Activated CD4-positive, alpha-beta T cell treated with anti-CD3 and anti-CD28 coated beads, Interleukin-2, amount 50 U/mL, for 48 hours (primary cell): Measurements from ENCODE around the gene GKN1.

Experiments
- DNase-seq, 2 experiments: peaks; one replicate each; pipeline ENCODE4 v3.0.0-alpha.2; 2020

GKN1 gene

DNA sequence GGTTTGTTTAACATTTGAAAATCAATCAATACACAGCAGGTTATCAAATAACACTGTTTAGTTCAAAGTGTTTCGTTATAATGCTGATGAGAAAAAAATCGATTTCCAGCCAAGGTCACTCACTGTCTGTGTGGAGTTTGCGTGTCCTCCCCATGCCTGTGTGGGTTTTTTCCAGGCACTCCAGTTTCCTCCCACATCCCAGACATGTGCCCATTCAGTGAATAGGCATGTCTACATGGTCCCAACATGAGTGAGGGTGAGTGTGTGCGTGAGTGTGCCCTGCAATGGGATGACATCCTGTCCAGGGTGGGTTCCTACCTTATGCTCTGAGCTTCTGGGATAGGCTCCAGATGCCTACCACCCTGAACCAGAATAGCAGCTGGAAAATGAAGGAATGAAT lies 13.1 kb upstream of the GKN1 start:
- no peak for DNase-seq

DNA sequence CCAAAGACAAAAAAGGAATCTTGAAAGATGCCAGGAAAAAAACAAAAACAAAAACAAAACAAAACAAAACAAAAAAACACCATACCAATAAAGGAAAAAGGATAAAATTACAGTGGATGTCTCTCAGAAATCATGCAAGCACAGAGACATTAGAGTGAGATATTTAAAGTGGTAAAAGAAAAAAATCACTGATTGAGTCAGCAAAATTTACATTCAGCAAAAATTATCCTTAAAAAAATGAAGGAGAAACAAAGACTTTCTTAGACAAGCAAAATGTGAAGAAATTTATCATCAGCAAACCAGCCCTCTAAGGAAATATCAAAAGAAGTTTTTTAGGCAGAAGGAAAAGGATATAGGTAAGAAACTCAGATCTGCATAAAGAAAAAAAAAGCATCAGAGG lies 10.2 kb upstream of the GKN1 start:
- DNase-seq: no peak

- DNase-seq: no peak
Observed at GRCh38 chr2:68968221-68968620, 6.2 kb upstream of the GKN1 start.

DNA sequence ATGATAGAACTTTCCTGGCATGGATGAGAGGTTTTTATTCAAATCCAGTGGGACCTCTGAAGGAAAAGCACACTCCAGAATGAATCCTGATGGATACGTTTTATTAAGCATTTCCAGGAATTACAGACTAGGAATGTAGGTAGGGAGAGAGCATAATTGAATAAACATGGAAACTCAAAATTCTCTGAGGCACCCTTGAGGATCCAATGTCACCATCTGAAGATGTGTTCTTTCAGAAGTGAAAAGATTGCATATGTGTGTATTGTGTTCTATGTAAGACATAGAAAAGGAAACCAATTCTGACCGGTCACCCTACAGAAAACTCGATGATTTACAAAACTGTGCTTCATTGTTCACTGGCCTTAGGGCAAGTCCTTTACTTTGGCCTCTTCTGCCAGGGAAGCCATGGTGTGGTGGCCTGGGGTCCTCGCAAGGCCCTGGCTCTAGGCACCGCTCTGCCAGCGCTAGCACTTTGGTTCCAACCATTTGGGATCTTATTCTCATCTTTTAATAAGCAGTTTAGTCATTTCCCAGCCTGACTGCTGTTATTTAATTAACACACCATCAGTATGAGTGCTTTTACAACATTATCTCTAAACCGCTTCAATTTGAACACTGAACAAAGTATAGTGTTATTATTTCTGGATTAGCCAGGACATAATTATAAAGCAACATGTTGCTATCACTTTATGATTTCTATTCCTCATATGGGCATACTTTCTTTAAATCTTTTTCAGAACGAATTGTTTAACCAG lies 4.5 kb upstream of the GKN1 start:
- no peak for DNase-seq

DNA sequence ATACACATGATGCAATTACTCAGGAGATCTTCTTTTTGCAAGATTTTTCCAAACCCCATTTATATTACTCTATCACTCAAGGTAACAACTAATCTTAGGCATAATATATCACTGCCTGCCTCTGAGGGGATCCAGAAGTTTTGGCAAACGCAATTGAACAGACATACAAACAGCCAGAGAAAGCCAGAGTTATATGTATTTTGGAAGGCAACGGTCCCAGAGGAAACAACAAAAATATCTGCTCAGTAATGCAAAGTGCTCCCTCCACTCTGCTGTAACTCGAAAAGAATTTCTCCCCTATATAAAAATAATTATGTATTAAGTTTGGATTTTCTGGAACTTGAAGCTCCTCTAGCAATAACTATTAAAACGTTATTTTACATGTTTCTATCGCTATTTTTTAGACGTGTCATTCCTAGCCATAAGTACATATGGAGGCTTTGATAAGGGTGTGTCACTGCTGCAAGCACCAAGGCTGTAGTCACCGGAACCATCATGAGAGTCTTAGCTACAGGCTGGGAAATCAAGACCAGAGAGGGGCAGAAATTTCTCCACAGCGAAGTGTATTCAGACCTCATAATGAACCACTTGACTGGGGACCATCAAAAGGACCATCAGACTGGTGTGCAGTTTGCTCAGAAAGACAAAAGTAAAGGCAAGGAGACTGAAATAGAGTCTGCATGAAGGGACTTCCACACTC lies 3.7 kb upstream of the GKN1 start:
- DNase-seq: no peak

GRCh38 chr2:68971591-68972231 lies 2.7 kb upstream of the GKN1 start:
- no peak for DNase-seq

DNA sequence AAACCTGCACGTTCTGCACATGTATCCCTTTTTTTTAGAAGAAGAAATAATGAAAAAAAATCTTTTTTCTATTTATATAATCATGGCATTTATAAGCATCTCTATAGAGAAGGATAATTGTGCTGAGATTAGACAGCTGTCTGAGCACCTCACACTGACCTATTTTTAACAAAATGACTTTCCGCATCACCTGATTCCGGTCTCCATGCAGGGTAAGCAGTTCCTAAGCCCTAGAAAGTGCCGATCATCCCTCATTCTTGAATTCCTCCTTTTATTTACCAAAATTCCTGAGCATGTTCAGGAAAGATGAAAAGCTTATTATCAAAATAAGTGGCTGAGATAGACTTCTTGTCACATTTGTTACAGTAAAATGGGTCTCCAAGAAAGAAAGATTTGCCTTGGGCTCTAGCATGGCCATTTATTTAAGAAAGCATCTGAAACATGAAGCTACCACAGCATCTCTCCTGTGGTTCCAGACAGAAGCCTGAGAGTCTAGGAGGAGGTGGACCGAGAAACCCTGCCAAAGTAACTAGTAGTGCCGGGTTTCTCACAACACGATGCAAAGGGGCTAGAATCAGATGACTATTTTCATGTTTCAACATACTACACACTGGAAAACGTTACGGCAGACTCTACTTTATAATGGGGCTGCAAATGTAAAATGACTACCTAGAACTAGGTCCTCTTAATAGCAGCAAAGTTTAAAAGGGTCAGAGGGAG lies 670 bp downstream of the GKN1 start:
- no peak for DNase-seq

- DNase-seq: no peak
Observed at GRCh38 chr2:68975844-68976243, 1.4 kb downstream of the GKN1 start.

DNA sequence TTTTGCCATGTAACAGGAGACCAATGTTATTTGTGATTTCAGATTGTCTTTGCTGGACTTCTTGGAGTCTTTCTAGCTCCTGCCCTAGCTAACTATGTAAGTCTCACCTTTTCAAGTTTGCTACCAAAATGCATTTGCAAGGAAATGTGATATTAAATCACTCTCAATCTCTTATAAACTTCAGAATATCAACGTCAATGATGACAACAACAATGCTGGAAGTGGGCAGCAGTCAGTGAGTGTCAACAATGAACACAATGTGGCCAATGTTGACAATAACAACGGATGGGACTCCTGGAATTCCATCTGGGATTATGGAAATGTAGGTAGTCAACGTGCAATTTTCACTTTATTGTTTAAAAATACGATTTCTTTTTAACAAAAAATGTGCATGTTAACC lies 3.0 kb downstream of the GKN1 start:
- DNase-seq: no peak

DNA sequence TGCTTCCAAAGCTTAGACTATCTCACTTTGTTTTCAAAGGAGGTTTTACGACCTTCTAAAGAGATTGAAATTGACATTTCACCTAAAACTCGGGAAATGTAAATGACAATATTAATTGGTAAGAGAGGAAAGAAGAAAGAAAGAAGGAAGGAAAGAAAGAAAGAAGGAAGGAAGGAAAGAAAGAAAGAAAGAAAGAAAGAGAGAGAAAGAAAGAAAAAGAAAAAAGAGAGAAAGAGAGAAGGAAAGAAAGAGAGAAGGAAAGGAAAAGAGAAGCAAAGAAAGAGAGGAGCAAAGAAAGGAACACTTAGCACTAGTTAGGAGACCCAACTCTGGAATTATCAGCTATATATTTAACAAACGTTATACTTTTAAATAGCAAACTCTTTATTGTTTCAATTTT lies 3.7 kb downstream of the GKN1 start:
- no peak for DNase-seq

DNA sequence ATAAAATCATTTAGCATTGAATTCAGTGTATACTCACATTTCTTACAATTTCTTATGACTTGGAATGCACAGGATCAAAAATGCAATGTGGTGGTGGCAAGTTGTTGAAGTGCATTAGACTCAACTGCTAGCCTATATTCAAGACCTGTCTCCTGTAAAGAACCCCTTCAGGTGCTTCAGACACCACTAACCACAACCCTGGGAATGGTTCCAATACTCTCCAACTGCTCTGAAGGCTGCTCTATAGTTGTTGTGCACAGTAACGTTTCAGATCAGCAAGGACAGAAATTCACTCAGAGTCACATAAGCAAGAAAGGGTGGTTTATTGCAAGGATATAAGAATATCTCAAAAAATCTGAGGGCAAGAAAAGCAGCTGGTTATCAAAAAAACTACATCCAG lies 6.5 kb downstream of the GKN1 start:
- DNase-seq: no peak

DNA sequence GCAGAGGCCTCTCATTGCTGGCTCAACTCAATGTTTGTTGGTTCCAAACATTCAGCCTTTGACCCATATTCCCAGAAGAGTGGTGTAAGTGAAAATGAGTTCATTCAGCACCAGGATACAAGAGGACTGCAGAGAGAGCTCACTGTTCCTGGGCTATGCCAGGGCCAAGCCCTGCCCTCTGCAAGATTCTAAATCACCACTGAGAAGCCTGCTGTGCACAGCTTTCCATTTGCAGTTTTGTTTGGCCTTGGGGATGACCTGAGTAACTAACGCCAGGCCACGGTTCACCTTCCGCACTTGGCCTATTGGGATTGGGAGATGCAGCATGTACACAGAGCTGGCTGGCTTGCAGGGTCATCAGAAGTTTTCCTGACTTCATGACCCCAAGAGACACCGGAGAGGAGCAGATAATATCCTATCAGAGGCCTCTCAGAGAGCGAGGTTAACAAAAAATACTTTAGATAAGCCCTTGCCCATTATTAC lies 12.6 kb downstream of the GKN1 start:
- no peak for DNase-seq

DNA sequence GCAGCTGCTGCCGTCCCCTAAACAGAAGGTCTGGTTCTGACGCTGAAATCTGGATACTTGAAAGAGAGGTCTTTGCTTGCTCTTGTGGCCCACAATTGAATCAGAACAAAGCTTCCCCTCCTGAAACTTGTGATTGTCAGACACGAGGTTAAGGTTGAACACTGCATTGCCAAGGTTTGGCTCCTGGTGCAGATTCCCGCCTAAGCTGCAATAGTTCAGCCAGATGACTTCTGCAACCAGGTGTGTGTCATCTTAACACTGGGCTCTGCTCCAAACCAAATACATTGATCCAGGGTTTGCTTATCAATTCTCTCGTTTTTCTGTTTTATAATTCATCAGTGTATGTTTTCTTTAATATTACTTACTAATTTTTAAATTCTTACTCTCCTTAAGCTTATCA lies 14.6 kb downstream of the GKN1 start:
- DNase-seq: no peak

- DNase-seq: no peak
Observed at GRCh38 chr2:68992341-68992740, 17.9 kb downstream of the GKN1 start.

GRCh38 chr2:68992933-68993332 lies 18.5 kb downstream of the GKN1 start:
- DNase-seq: no peak

DNA sequence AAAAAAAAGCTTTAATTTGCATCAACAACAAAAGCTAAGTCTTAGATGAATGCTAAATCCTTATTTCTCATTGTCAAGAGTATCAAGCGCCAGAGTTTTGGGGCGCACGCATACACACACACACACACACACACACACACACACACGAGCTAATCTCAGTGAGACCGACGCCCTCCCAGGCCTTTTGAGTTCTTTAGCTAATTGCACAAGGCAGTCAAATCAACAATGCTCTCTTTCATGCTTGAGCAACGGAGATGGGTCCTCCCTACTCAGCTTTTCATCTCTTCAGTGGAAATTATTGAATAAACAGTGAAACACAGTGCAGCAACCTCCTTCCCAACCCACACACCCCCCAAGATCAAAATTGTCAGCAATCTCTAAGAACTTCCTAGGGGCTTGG lies 19.2 kb downstream of the GKN1 start:
- DNase-seq: no peak

DNA sequence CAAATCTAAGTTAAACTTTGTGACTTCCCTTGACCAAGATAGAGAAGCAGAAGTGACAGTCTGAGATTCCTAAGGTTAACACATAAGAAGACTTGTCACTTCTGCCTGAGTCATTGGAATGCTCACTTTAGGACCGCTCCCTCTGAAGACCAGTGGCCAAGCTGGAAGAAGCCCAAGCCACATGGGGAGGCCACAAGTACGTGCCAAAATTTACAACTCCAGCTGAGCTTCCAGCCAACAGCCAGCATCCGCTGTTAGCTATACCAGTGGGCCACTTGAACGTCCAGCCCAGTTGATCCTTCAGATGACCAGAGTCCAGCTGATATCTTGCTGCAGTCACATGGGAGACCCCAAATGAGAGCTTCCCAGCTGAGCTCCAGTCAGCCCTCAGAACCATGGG lies 20.4 kb downstream of the GKN1 start:
- DNase-seq: no peak

GRCh38 chr2:68995916-68996315 lies 21.5 kb downstream of the GKN1 start:
- DNase-seq: no peak

- no peak for DNase-seq
Observed at GRCh38 chr2:68997401-68997800, 23.0 kb downstream of the GKN1 start.

- no peak for DNase-seq
Observed at GRCh38 chr2:69001879-69002278, 27.4 kb downstream of the GKN1 start.

DNA sequence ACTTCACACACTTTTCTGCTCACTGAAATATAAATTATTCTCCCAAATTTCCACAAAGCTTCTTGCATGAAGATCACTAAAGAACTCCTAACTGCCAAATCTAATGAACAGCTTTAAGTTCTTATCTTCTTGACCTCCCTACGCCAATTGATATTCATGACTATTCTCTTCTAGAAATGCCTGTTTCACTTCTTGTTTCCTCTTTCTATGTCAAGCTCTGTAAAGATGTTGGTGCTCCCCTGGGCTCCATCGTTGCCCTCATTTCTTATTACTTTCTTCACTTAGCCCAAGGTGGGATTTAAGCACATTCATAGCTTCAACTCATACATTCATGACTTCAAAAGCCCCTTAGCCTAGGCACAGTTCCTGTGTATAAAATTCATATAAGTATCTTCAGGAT lies 29.3 kb downstream of the GKN1 start:
- DNase-seq: no peak

DNA sequence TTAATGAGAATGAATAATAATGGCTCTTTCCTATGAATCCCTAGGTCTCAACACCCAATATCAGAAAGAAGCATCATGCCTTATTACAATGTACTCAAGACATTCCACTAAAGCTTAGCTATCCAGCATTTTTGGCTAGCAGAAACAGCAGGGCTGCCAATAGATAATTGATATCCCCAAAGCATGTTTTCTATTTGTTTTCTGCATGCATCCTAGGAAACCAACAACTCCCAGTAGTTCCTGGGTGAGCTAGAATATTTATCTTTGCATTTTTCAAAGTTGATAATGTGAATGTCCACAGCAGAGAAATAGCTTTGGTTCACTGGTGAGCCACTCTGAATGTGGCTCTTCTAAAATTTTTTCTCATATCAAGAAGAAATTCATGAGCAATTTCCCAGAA lies 32.7 kb downstream of the GKN1 start:
- DNase-seq: no peak

GRCh38 chr2:69007603-69008002 lies 33.2 kb downstream of the GKN1 start:
- no peak for DNase-seq
